HL-60/S4 treated with retinoic acid at 250 ng/mL for 4 days and 3 days (cell line): ENCODE measurements around the gene SH2B2.
"Not testable (repeated sequence)": the region's sequence is repeated elsewhere in the genome, so short reads cannot be mapped to it uniquely, and the experiment has no call there.

Source experiments
- in situ Hi-C: fragments of 300-500 bp; cut with MboI; formaldehyde crosslinking; loops from 2 replicates; pipeline ENCODE4 v1.7.0; 2022; ENCODE audit warnings: low sequenced_read_pairs

Gene SH2B2

GRCh38 chr7:102302025-102302424 is 15.4 kb downstream of the SH2B2 start:
- in situ Hi-C loops: no loop called here

DNA sequence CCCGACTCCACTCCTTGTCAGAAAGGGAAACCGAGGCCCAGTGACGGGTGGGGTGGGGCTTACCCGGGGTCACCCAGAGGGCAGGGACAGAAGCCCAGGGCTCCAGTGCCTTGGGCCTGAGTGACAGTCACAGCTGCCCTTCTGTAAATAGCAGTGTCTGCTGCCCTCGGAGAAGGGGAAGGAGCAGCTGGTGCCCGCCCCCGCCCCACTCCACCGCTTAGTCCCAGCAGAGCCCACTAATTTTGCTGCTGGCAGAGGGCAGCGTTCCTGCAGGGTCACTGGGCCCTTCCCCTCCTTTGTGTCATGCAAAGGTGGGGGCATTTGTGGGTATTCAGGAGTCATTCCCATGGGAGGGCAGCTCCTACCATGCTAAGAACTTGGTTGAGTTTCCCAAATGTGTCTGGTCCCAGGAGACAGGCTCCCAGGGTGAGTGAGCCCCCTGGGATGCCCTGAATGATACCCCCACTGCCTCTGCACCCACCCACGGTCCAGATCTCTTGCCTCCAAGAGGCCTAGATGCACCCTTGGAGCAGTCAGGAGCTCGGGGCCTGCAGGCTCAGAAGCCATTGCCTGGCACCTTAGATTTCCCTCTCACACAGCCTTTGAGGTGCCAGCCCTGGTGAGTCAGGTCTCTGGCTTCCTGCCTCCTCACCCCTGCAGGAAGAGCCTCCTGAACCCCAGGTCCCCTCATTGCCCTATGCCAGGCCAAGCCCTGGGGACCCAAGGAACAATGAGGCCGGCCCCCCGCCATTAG is 17.2 kb downstream of the SH2B2 start:
- in situ Hi-C loops: no loop called here

- in situ Hi-C loops: no loop called here
These were observed 18.0 kb downstream of the SH2B2 start for GRCh38 chr7:102304668-102305067.

DNA sequence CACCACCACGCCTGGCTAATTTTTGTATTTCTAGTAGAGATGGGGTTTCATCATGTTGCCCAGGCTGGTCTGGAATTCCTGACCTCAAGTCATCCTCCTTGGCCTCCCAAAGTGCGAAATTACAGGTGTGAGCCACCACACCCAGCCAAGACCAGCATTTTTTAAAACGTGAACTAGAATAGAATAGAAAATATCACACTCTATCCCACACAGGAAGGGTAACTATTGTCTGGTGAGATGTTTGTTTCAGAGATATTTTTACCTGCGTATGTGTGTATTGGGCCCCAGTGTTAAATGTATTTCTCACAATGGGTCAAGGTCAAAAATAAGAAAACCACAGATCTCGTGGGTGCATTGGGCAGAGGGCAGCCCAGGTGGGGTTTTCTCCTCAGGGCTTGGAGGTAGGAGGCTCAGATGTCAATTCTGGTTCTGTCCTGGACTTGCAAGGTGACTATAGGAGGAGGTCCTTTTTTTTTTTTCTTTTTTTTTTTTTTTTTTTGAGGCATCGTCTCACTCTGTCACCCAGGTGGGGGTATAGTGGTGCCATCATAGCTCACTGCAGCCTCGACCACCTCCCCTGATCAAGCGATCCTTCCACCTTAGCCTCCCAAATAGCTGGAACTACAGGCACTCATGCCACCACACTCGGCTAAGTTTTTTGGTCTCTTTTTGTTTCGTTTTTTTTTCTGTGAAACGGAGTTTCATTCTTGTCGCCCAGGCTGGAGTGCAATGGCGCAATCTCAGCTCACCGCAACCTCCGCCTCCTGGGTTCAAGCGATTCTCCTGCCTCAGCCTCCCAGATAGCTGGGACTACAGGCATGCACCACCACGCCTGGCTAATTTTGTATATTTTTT is 19.0 kb downstream of the SH2B2 start:
- in situ Hi-C loops: no loop called here

GRCh38 chr7:102306916-102307677 is 20.4 kb downstream of the SH2B2 start:
- in situ Hi-C loops: no loop called here

DNA sequence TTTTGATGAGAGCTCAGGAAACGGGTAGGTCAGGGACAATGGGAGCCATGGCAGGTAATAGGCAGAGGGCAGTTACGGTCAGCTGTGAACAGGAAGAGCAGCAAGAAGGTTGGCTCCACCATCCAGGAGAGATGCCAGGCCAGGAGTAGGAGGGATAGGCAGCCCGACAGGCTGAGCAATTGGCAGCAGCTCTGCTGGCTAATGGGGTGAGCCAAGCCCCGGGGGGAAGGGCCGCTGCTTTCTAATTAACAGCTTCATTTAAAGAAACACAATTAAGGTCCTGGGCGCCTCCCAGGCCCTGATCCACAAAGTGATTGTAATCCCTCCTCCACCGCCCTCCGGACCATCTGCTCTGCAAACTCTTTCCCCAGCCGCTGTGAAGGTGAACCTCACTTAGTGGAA is 23.7 kb downstream of the SH2B2 start:
- in situ Hi-C loops: no loop called here

DNA sequence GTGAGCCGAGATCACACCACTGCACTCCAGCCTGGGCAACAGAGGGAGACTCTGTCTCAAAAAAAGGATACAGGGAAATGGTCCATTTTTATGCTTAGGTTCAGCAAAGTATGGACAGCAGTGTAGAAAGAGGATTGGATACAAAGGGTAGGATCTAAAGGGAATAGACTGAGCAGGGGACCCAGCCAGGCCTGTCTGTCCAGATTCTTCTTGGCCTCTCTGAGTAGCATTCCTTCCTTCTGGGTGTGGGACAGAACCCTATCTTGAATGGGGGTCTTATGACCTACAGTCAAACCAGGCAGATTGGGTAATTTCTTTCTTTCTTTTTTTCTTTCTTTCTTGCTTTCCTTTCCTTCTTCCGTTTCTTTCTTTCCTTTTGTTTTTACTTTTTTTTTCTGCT is 25.6 kb downstream of the SH2B2 start:
- in situ Hi-C loops: no loop called here

DNA sequence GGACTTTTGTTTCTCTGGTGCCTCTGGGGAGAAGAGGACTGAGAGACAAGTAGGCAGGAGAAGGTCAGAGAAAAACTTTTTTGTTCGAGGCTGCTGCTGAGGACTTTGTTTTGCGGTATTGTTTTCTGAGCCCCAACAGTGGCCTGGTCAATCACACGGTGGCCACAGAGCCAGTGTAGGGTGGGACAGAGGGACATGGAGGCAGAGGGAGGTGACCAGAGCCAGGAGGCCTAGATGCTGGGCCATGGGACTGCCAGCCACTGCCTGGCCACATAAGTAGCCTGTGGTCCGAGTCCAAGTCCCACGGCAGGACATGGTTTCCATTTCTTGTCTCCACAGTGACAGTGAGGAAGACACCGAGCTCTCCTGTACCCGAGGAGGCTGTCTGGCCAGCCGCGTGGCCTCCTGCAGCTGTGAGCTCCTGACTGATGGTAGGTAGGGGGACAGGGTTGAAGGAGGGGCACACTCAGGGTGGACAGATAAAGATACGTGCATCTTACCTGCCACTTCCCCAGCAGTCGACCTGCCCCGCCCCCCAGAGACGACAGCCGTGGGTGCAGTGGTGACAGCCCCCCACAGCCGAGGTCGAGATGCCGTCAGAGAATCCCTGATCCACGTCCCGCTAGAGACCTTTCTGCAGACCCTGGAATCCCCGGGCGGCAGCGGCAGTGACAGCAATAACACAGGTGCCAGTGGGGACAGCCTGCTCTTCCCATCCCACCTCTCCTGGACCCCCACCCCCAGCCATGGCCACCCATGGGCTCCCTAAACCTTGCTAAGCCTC is 27.5 kb downstream of the SH2B2 start:
- in situ Hi-C loops: no loop called here

DNA sequence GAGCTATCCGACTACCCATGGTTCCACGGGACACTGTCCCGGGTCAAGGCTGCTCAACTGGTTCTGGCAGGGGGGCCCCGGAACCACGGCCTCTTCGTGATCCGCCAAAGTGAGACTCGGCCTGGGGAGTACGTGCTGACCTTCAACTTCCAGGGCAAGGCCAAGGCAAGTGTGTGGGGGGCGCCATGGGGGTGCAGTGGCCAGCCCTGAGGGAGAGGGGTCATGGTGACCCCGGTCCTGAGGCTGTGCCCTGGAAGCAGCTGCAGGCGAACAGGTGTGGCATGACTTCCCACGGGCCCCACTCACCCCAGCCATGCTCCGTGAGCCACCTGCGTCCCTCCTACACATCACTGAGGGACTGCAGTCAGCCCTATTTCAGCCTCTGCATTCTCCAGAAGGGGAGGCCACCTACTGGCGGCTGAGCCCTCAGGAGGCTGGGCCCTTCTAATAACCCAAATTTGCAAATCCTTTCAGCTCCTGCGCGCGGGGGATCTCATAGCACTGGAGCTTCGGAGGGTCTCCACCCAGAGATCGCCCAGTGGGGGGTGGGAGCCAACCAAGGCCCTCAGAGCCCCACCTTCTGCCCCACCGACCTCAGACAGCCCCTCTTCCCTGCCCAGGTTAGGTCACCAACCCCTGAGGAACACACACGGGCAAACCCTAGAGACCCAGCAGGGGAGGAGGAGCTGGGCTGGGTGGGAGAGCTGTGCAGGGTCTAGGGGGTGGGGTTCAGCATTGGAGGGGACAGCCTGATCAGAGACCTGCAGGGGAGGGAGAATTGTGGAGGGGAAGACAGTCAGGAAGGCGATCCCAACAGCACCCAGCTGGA is 30.8 kb downstream of the SH2B2 start:
- in situ Hi-C loops: no loop called here

GRCh38 chr7:102318482-102318971 is 31.9 kb downstream of the SH2B2 start:
- in situ Hi-C loops: no loop called here

- in situ Hi-C loops: no loop called here
These were observed 33.0 kb downstream of the SH2B2 start for GRCh38 chr7:102319671-102320070.

- in situ Hi-C loops: no loop called here
These were observed 33.5 kb downstream of the SH2B2 start for GRCh38 chr7:102320181-102320580.

DNA sequence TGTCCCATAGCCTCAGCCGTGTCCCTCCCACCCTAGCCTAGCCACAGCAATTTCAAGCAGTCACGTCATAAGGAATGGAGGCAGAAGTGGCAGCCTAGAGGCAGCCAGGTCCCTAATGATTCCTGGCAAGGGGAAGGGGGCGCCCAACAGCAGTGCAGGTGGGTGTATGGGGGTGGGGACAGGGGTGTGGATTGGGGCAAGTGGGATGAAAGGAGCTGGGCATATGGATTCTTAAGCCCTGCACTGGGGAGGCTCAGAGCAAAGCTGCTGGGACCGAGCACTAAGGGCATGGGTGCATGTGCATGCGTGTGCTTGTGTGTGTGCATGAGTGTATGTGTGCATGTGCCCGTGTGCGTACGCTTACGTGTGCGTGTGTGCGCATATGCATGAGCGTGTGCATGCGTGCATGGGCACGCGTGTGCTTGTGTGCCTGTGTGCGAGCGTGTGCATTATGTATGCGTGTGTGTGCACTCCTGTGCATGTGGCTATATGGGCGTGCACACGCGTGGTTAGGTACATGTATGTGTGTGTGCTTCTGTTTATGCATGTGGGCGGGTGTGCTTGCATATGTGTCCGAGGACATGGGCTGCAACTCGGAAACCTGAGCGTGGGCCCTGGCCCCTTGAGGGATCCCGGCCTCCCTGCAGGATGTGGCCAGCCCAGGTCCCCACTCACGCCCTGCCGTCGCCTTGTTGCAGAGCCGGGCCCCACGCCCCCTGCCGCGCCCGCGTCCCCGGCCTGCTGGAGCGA is 34.1 kb downstream of the SH2B2 start:
- in situ Hi-C loops: no loop called here

DNA sequence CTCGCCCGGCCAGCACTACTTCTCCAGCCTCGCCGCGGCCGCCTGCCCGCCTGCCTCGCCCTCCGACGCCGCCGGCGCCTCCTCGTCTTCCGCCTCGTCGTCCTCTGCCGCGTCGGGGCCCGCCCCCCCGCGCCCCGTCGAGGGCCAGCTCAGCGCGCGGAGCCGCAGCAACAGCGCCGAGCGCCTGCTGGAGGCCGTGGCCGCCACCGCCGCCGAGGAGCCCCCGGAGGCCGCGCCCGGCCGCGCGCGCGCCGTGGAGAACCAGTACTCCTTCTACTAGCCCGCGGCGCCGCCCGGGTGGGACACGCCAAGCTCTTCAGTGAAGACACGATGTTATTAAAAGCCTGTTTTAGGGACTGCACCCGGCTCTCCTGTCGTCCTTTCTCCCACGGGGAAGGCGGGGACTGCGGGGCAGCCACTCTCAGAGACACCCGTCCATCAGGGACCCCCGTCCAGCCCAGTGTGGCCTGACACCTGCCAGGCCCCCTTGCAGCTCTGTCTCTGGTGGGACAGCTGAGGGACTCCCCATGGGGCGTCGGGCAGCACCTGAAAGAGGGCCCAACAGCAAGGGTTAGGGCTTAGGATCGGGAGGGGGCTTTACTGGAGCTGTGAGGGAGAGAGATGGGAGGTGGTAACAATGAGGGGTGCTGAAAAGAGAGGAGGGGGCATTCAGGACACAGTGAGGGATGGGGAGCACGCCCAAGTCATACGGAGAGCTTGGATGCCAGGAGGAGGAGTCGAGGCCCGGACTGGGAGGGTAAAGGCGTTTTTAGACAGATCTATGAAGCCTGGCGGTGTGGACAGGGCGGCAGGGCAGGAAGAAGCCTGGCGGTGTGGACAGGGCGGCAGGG is 34.9 kb downstream of the SH2B2 start:
- in situ Hi-C loops: no loop called here

GRCh38 chr7:102322202-102322715 is 35.6 kb downstream of the SH2B2 start:
- in situ Hi-C loops: no loop called here

DNA sequence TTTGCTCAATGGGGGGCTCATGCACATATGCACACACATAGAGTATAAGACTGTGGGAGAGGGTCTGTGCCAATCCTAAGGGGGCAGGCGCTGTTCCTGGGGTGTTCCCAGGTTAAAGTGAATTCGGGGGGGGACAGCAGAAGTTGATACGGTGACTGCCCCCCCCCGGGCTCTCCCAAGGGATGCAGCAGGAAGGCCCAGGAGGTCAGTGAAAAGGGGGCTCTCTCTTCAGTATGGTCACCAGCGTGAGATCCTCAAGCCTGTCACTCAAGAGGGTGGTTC is 37.2 kb downstream of the SH2B2 start:
- in situ Hi-C loops: no loop called here

DNA sequence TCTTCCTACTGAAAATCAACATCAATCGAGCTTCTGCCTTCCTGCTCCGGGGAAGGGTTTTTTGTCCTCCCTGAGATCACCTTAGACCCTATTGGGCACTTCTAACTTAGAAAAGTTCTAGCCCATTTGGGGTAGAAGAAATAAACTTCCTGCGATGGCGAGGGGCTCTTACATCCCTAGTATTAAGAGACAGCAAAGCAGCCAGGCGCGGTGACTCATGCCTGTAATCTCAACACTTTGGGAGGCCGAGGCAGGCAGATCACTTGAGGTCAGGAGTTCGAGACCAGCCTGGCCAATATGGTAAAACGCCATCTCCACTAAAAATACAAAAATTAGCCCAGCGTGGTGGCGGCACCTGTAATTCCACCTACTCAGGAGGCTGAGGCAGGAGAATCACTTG is 38.4 kb downstream of the SH2B2 start:
- in situ Hi-C loops: not testable (repeated sequence)
